A549 (cell line): ENCODE data around the gene MED26. TPM values are rescaled to one million over a fixed set of nuclear protein-coding genes. Genes with fewer than 3 reads are reported as not detected.

Experiments used
- ATAC-seq, 2 experiments: fragments of 200-7000 bp in 1 of 2; fragments of >200 bp in 1 of 2; cut with Nextera tagmentation in 1 of 2; cut with Tn5 transposase in 1 of 2; 3 replicates each; pipeline versions ENCODE4 v1.8.0 to v1.9.1; 2018 to 2020; ENCODE audit warnings: mild to moderate bottlenecking in 1 of 2, moderate library complexity in 1 of 2
- CTCF ChIA-PET: fragments of 300-600 bp; sonication (Branson Sonifier 250); formaldehyde crosslinking; extraction: SDS; loops from one replicate; lab custom pipeline; 2021; ENCODE audit warnings: antibody characterized with exemption, inconsistent platforms; lab: Yijun Ruan, JAX
- POLR2A ChIA-PET: fragments of 350-600 bp; formaldehyde crosslinking; extraction: SDS; loops from one replicate; lab custom pipeline; 2021; ENCODE audit warnings: antibody characterized with exemption, inconsistent platforms; lab: Yijun Ruan, JAX
- DNase-seq, 2 experiments: peaks; one replicate each; pipeline versions ENCODE4 v3.0.0 to v3.0.0-alpha.2; 2011 to 2016; ENCODE audit warnings: low read depth in 1 of 2, low spot score in 1 of 2
- FAIRE-seq: peaks from 2 replicates; lab custom pipeline; 2011; peaks lifted over from hg19 to GRCh38; lab: Jason Lieb, UNC
- H3K27ac ChIP-seq, 2 experiments: fragments of >200 bp; sonication (Bioruptor Twin); formaldehyde crosslinking; 3 replicates each; pipeline ENCODE4 v1.5.1; 2016 to 2017
- H3K4me1 ChIP-seq: fragments of >200 bp; sonication (Bioruptor Twin); formaldehyde crosslinking; 3 replicates; pipeline ENCODE4 v1.6.1; 2016
- H3K4me2 ChIP-seq: fragments of >200 bp; sonication (Bioruptor Twin); formaldehyde crosslinking; 3 replicates; pipeline ENCODE4 v1.6.1; 2016
- H3K4me3 ChIP-seq: fragments of >200 bp; sonication (Bioruptor Twin); formaldehyde crosslinking; 3 replicates; pipeline ENCODE4 v1.5.1; 2016
- H3K9me3 ChIP-seq: fragments of >200 bp; sonication (Bioruptor Twin); formaldehyde crosslinking; 3 replicates; pipeline ENCODE4 v1.6.1; 2016
- BHLHE40 ChIP-seq: IDR thresholded peaks from 2 replicates; pipeline ENCODE4 v1.6.1; 2012; ENCODE audit warnings: low read depth, low read length, inconsistent platforms
- CBX2 ChIP-seq: fragments of 200-600 bp; sonication (generic); IDR thresholded peaks from 2 replicates; pipeline ENCODE4 v1.6.1; 2016; ENCODE audit warnings: low read depth, mild to moderate bottlenecking, borderline replicate concordance
- CEBPB ChIP-seq, 2 experiments: fragments of >200 bp in 1 of 2; sonication (Bioruptor Twin) in 1 of 2; formaldehyde crosslinking in 1 of 2; IDR thresholded peaks; 2 replicates each; pipeline ENCODE4 v1.6.1; 2012 to 2016
- CTCF ChIP-seq: fragments of >200 bp; sonication (Bioruptor Twin); formaldehyde crosslinking; IDR thresholded peaks from 3 replicates; pipeline ENCODE4 v1.5.1; 2016
- ELK1 ChIP-seq: fragments of 150-350 bp; IDR thresholded peaks from 2 replicates; pipeline ENCODE4 v1.6.1; 2014; ENCODE audit warnings: low read depth, mild to moderate bottlenecking, low read length
- EP300 ChIP-seq, 2 experiments: fragments of >200 bp; sonication (Bioruptor Twin); formaldehyde crosslinking; IDR thresholded peaks; 2 replicates in 1 of 2; 3 replicates in 1 of 2; pipeline ENCODE4 v1.6.1; 2016 to 2017
- FOSB ChIP-seq: fragments of 250-450 bp; sonication (Bioruptor Pico); IDR thresholded peaks from 2 replicates; pipeline ENCODE4 v1.5.0; 2020; ENCODE audit warnings: mild to moderate bottlenecking, moderate library complexity
- FOSL2 ChIP-seq, 2 experiments: fragments of 450-650 bp in 1 of 2; fragments of >200 bp in 1 of 2; sonication (Bioruptor Twin) in 1 of 2; formaldehyde crosslinking; IDR thresholded peaks; 2 replicates each; pipeline versions ENCODE4 v1.5.0 to v1.6.1; 2016 to 2020; ENCODE audit warnings: mild to moderate bottlenecking in 1 of 2, moderate library complexity in 1 of 2
- GATA3 ChIP-seq: IDR thresholded peaks from 2 replicates; pipeline ENCODE4 v1.6.1; 2012; ENCODE audit warnings: borderline replicate concordance
- HES2 ChIP-seq: fragments of >200 bp; sonication (Bioruptor Twin); formaldehyde crosslinking; IDR thresholded peaks from 2 replicates; pipeline ENCODE4 v1.6.1; 2016
- HOXA7 ChIP-seq: fragments of 250-450 bp; sonication (Bioruptor Pico); IDR thresholded peaks from 2 replicates; pipeline ENCODE4 v1.5.0; 2020; ENCODE audit warnings: mild to moderate bottlenecking, moderate library complexity
- KDM5A ChIP-seq: fragments of 200-600 bp; sonication (generic); IDR thresholded peaks from 2 replicates; pipeline ENCODE4 v1.6.1; 2016; ENCODE audit warnings: antibody characterized with exemption, mild to moderate bottlenecking
- MAZ ChIP-seq: fragments of 150-350 bp; IDR thresholded peaks from 2 replicates; pipeline ENCODE4 v1.6.1; 2014; ENCODE audit warnings: antibody characterized with exemption, low read depth, low read length, borderline replicate concordance
- MYC ChIP-seq: IDR thresholded peaks from 2 replicates; pipeline ENCODE4 v1.6.1; 2012; ENCODE audit warnings: mild to moderate bottlenecking, inconsistent platforms, low read length, improper control_type of control experiment, borderline replicate concordance
- NFE2L2 ChIP-seq: fragments of 150-350 bp; conservative IDR thresholded peaks from 2 replicates; pipeline ENCODE4 v1.6.1; 2014; ENCODE audit warnings: low read length
- PHF8 ChIP-seq: fragments of 200-600 bp; sonication (generic); IDR thresholded peaks from 2 replicates; pipeline ENCODE4 v1.6.1; 2016; ENCODE audit warnings: low read depth, mild to moderate bottlenecking, antibody characterized with exemption, moderate library complexity, borderline replicate concordance
- POLR2A ChIP-seq: IDR thresholded peaks from 2 replicates; pipeline ENCODE4 v1.6.1; 2012; ENCODE audit warnings: mild to moderate bottlenecking, low read length
- POLR2AphosphoS2 ChIP-seq: conservative IDR thresholded peaks from 2 replicates; pipeline ENCODE4 v1.6.1; 2012; ENCODE audit warnings: low read length, improper control_type of control experiment, inconsistent platforms
- RARB ChIP-seq: fragments of 250-450 bp; sonication (Bioruptor Pico); IDR thresholded peaks from 2 replicates; pipeline ENCODE4 v1.8.0; 2021; ENCODE audit warnings: mild to moderate bottlenecking, moderate library complexity
- REST ChIP-seq: fragments of 200-600 bp; sonication (generic); IDR thresholded peaks from 2 replicates; pipeline ENCODE4 v1.6.1; 2016; ENCODE audit warnings: antibody characterized with exemption, mild to moderate bottlenecking, moderate library complexity
- RFX5 ChIP-seq: fragments of 450-650 bp; IDR thresholded peaks from 2 replicates; pipeline ENCODE4 v1.7.1; 2014; ENCODE audit warnings: antibody characterized with exemption, mild to moderate bottlenecking, moderate library complexity
- RNF2 ChIP-seq: fragments of 200-600 bp; sonication (generic); IDR thresholded peaks from 2 replicates; pipeline ENCODE4 v1.6.1; 2016; ENCODE audit warnings: low read depth, mild to moderate bottlenecking, antibody characterized with exemption, moderate library complexity, borderline replicate concordance
- TP53 ChIP-seq: fragments of 250-450 bp; sonication (Bioruptor Pico); IDR thresholded peaks from 2 replicates; pipeline ENCODE4 v1.5.0; 2021; ENCODE audit warnings: mild to moderate bottlenecking, moderate library complexity
- USF2 ChIP-seq: fragments of 450-650 bp; IDR thresholded peaks from 2 replicates; pipeline ENCODE4 v1.6.1; 2014; ENCODE audit warnings: antibody characterized with exemption
- ZNF302 ChIP-seq: fragments of 250-450 bp; sonication (Bioruptor Pico); IDR thresholded peaks from 2 replicates; pipeline ENCODE4 v1.9.0; 2021; ENCODE audit warnings: inconsistent platforms, mild to moderate bottlenecking, moderate library complexity
- WGBS: methylation state at CpG from one replicate; pipeline ENCODE4 v1.1.6; 2017; ENCODE audit errors: missing lambda C conversion rate; 5-methylcytosine and 5-hydroxymethylcytosine counted together
- polyA plus RNA-seq, 4 experiments: library from polyadenylated mRNA; depleted of rRNA in 3 of 4; stranded (reverse); fragments of >200 nt; fragmentation: RNase III in 1 of 4; extraction: RNeasy Plus Mini Kit Qiagen cat#74134 plus additional on column Dnase treatment in 1 of 4; gene quantifications; 2 replicates in 3 of 4; 3 replicates in 1 of 4; pipeline ENCODE4 v1.2.3, GENCODE V29; 2011 to 2017

MED26 gene
- polyA plus RNA-seq, 2 of the 4 experiments (the other 2 are of a cell fraction) = 2.4 to 3.6 TPM

GRCh38 chr19:16659832-16660708 lies 32.1 kb upstream of the MED26 start, which contains the start of gene SMIM7 (continued):
- TF ChIP-seq POLR2AphosphoS2 (no peak), KDM5A (no peak), FOSB (CRISPR knock-in tag) (no peak), MYC (no peak), BHLHE40 (peak; percentile 86)

GRCh38 chr19:16659464-16659831 lies 31.4 kb upstream of the MED26 start:
- TF ChIP-seq CEBPB (IDR thresholded peaks at IDR 0.05) = no peak
- no peak for TF ChIP-seq EP300 (IDR thresholded peaks at IDR 0.05)
- TF ChIP-seq GATA3 = no peak
- TF ChIP-seq ZNF302 (CRISPR knock-in tag) = no peak
- TF ChIP-seq FOSB (CRISPR knock-in tag) = no peak
- TF ChIP-seq RNF2 = no peak
- no peak for TF ChIP-seq CBX2
- no peak for TF ChIP-seq NFE2L2
- no peak for TF ChIP-seq CTCF
- no peak for TF ChIP-seq BHLHE40
- TF ChIP-seq ELK1 = no peak
- no peak for TF ChIP-seq TP53 (CRISPR knock-in tag)
- TF ChIP-seq, all 56 proteins: peak for 0
- Histone ChIP-seq H3K9me3 (no peaks in the 10 kb centered on the region), H3K4me3 (peak overlapping the region; percentile 71), H3K4me1 (peaks cover 7% of the 10 kb centered on the region; the same call in 2 of the 3 replicates), H3K27ac (peak overlapping the region; percentile 97 to 99), H3K4me2 (peak overlapping the region; percentile 88)
- 0% methylated on average over 4 of the region's 14 CpGs for WGBS
- FAIRE-seq (no peak), DNase-seq (no peak), ATAC-seq (peak; percentile 6 to 31; a peak in 4 of 6 replicates)
- POLR2A ChIA-PET = interaction anchor here (0.5 to 1.4 kb wide), 7 partner anchors 10 to 652 kb away, joined by 3 to 5 read pairs (median 3); partner anchors contain the start of gene NWD1
- CTCF ChIA-PET = no interaction called here

GRCh38 chr19:16657384-16657783 lies 29.4 kb upstream of the MED26 start:
- no peak for TF ChIP-seq REST
- TF ChIP-seq ZNF302 (CRISPR knock-in tag) = no peak
- no peak for TF ChIP-seq RARB
- no peak for TF ChIP-seq KDM5A
- TF ChIP-seq RFX5 = no peak
- no peak for TF ChIP-seq FOSL2 (IDR thresholded peaks at IDR 0.05)
- no peak for TF ChIP-seq FOSL2 (CRISPR knock-in tag; IDR thresholded peaks at IDR 0.05)
- no peak for TF ChIP-seq PHF8
- no peak for TF ChIP-seq HES2
- no peak for TF ChIP-seq MAZ
- no peak for TF ChIP-seq USF2
- no peak for TF ChIP-seq HOXA7 (CRISPR knock-in tag)
- TF ChIP-seq MYC = no peak
- TF ChIP-seq POLR2A = no peak
- CTCF ChIA-PET = interaction anchor here (1.2 kb wide), 1 partner anchor 30 kb away, joined by 3 read pairs; the partner anchor contains the start of gene MED26
- FAIRE-seq (no peak), ATAC-seq (no peak), DNase-seq (no peak)
- no peak overlapping the region for H3K4me2 ChIP-seq
- no peak overlapping the region for H3K27ac ChIP-seq
- POLR2A ChIA-PET = no interaction called here
- peaks cover 7% of the 10 kb centered on the region; the same call in 2 of the 3 replicates for H3K4me1 ChIP-seq
- no peaks in the 10 kb centered on the region for H3K9me3 ChIP-seq
- no peak overlapping the region for H3K4me3 ChIP-seq
- 91% methylated on average over 5 of the region's 5 CpGs for WGBS
